Measurements from ENCODE around the gene EFS.

DNA sequence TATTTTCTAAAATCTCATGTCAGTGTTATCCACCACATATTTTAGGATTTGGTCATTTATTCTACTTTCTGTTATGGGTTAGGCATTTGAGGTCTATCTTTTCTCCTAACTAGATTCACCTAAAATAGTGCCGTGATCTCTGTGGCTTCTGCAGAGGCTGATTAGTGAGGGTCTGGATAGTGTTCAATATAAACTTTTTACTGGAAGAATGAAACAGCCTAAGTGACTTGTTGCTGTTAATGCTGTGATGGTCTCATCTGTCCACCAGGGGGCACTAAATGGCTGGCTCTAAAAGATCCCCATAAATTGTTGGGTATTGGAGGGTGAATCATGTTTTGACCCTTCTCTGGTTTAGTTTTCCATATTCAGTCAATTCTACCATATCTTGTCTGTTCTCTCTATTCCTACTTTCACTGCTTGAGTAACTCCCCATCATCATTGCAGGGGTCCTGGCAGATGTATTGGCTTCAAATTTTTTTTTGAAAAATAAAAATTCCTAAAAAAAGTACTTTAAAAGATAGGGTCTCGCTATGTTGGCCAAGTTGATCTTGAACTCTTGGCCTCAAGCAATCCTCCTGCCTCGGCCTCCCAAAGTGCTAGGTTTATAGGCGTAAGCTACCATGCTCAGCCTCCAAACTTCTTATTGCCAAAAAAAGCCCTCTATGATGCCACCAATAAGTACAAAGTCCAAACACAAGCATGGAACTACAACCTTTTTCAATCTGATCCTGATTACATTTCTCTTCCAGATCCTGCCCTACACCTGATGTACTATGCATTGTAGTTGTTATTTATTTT, 36.8 kb downstream of the EFS start:
- TF ChIP-seq CTCF (IDR thresholded peaks at IDR 0.05) (peak; percentile 77 to 90 (median 85)), POLR2A (IDR thresholded peaks at IDR 0.05) (no peak)

Data from sigmoid colon (tissue), 3 donors.